A673 (cell line): ENCODE data around the gene ANGEL2.

Experiments
- CTCF ChIP-seq: fragments of 300-800, 200-600 bp; sonication (generic); conservative IDR thresholded peaks from 2 replicates; pipeline ENCODE4 v1.5.1; 2017; ENCODE audit warnings: low read depth, mild to moderate bottlenecking, antibody characterized with exemption, low read length, moderate library complexity, mixed read lengths
- EZH2 ChIP-seq: fragments of 200-600 bp; sonication (generic); IDR thresholded peaks from 2 replicates; pipeline ENCODE4 v1.6.1; 2017; ENCODE audit warnings: borderline replicate concordance, low read depth, mild to moderate bottlenecking, mixed read lengths, antibody characterized with exemption, low read length; ENCODE audit not compliant: poor library complexity, severe bottlenecking

- TF ChIP-seq CTCF (no peak), EZH2 (no peak)
Measured at GRCh38 chr1:212990276-212990675, 25.4 kb downstream of the ANGEL2 start.
